GM18907 (cell line): Measurements from ENCODE around the gene TWF1.
A peak's percentile ranks its signal among the peaks of the same experiment; 100 is the strongest.
"Not testable (repeated sequence)": the region's sequence is repeated elsewhere in the genome, so short reads cannot be mapped to it uniquely, and the experiment has no call there.

ENCODE experiments used
- ATAC-seq: cut with Tn5 transposase; IDR thresholded peaks from one replicate; pipeline ENCODE4 v1.9.1; 2021; ENCODE audit warnings: mild to moderate bottlenecking, moderate library complexity; ENCODE audit not compliant: unreplicated experiment

Gene TWF1

GRCh38 chr12:43806737-43807072 is 588 bp upstream of the TWF1 start:
- no peak for ATAC-seq

DNA sequence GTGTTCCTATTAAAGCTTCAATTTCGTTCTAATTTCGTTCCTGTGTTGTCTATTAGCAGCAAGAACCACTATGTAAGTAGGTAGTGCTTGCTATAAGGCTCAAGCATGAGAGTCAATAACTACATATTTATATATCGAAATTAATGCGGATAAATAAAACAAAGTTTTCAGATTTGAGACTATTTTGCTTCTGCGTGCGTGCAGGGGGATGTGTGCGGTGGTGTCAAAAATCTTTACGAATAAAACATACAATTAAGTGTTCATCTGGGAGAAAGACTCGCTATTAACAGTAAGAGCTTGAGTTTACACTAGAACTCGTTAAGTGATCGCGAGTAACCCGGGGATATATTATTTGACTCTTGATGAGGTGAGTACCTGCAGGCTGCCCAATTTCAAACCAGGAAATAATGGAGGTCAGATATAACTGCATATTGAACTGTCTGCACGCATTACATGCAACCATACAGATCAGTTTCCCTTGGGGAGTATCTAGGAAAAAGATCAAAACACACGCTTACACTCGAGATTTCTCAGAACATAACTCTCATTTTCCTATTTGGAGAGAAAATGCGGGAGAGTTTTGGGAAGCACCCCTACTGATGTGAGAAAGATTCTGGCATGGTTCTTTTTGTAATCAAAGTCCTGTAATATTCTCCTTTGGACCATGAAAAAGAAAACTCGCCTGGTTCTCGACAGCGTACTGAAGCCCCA is 813 bp downstream of the TWF1 start:
- peak; percentile 22 for ATAC-seq

DNA sequence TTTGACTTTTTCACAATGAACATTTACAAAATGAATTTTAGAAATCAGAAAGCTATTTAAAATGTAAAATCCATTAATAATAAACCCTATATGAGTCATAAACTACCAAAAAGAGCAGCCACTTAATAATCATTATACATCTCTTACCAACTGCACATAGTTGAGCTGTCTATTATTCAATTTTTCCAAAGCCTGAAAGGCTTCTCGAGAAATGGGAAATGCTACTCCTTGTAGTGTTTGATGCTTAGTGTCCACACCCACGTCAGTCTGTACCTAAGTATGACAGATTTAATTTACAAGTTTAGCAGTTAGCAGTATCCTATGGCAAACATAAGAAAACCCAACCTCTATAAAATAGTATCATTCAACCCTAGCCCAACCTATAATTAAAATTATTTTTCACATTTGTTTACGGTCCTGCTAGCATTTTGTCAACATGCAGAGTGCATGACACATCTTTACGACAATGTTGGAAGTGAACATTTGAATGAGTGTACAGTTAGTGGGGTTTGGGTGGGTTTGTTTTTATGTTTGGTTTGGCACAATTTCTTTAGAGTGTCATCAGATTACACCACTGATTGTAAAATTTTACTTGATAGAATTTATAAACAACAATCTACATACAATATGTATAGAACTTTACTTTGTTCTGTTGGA is 8.4 kb downstream of the TWF1 start:
- no peak for ATAC-seq

GRCh38 chr12:43795716-43796280 is 10.3 kb downstream of the TWF1 start:
- ATAC-seq, result no peak

DNA sequence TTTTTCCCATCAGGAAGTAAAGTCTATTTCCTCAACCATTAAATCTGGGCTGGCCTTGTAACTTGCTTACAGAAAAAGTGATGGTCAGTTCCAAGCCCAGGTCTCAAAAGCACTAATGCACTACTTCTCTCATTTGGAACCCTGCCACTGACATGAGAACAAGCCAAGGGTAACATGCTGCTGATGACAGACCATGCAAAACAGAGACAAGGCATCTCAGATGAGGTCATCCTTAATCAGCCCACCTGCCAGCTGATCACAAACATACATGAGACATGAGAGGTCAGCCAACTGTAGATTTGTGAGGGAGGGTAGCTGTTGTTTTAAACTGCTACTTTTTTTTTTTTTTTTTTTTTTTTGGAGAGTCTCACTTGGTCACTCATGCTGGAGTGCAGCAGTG is 16.2 kb downstream of the TWF1 start:
- ATAC-seq, result no peak

DNA sequence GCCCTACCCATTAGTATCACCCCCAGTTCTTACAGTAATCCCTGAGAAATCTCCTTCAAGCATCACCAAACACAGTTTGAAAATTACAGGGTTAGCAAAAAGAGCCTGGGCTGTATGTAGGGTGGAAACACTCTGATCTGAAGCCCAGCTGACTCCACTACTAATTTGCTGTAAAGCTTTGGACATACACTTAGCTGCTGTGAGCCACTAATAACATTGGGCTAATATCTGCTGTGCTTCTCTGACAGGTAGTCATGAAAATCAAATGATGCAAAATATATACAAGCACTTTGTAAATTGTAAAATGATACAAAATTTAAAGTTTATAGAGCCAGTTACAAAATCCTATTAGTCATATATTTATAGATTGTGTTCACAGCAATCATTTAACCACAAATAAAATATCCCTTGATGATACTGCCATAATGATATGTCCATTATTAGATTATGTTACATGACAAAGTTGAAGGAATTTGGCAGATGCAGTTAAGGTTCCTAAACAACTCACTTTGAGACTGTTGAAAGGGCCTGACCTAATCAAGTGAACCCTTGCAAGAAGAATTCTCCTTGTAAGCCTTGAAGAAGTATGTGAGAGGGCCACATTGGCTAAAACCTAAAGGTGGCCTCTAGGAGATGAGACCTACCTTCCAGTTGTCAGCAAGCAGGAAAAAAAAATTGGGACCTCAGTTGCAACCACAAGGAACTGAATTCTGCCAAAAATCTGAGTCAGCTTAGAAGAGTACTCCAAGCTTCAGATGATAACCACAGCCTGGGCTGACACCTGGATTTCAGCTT is 19.0 kb downstream of the TWF1 start:
- no peak for ATAC-seq

GRCh38 chr12:43776498-43776897 is 29.6 kb downstream of the TWF1 start:
- no peak for ATAC-seq

DNA sequence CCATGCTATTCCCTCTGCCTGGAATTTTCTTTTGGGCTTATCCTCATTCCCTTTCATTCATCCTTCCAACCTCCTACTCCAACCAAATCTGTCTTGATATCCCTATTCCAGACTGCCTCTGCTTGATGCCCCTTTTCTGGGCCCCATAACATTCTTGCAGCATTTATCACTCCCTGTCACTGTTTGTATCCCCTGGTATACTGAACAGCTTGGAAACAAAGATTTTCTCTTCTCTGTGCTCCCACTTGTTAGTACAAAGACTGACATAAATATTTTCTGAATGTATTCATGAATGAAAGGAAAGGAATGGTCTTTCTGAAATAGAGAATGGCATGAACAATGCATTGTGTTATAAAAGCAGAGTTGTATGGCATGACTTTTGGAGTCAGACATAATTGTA is 39.8 kb downstream of the TWF1 start:
- ATAC-seq, result no peak

GRCh38 chr12:43764528-43764927 is 41.6 kb downstream of the TWF1 start:
- ATAC-seq, result no peak

DNA sequence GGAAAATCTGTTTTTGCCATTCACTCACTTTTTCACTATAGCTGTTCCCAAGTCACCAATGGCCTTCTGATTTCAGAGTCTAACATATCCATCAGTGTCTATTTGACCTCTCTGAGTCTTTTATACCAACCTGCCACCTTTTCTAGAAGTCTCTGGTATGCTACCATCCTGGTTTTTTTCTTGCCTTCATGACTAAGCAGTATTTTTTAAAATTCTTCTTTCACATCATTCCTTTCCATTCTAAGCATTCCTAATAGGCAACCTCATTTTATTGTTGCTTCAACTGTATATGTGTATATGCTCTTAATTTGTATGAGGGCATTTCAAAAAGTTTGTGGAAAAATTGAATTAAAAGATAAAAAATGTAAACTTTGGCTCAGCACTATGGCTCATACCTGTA is 42.3 kb downstream of the TWF1 start:
- ATAC-seq, result no peak

- no peak for ATAC-seq
Observed at GRCh38 chr12:43762596-43762995, 43.5 kb downstream of the TWF1 start.

DNA sequence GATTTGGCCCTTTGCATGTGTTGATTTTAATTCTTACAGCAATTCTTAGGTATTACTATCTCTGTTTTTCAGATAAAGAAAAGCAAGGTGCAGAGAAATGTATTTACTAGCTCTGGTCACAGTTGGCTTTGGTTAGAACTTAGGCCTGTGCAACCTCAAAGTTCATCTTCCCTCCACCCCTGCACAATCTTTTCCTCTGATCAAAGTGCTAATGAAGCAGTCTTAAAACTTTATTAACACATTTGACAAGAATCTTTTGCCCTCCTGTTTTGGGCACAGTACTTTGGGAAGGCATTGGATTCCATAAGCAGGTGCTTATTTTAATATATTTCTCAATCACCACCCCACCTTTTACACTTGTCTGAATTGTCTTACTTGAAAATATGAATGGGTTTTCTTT is 44.6 kb downstream of the TWF1 start:
- no peak for ATAC-seq

DNA sequence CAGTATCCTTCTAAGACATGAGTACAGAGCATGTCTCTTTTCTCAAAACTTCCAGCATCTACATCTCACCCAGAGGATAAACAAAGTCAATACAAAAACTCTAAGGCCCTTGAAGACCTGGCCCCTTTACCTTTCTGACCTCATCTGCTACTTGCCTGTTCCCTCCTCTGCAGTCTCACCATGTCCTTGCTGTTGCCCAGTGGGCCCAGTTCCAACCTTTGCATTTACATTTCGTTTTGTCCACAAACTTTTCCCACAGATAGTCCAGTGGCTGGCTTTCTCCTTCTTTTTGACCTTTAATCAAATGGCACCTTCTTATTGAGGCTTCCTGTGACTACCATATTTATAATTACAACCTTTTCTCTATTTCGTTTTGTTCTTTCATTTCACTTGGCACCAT is 45.7 kb downstream of the TWF1 start:
- ATAC-seq, result no peak

DNA sequence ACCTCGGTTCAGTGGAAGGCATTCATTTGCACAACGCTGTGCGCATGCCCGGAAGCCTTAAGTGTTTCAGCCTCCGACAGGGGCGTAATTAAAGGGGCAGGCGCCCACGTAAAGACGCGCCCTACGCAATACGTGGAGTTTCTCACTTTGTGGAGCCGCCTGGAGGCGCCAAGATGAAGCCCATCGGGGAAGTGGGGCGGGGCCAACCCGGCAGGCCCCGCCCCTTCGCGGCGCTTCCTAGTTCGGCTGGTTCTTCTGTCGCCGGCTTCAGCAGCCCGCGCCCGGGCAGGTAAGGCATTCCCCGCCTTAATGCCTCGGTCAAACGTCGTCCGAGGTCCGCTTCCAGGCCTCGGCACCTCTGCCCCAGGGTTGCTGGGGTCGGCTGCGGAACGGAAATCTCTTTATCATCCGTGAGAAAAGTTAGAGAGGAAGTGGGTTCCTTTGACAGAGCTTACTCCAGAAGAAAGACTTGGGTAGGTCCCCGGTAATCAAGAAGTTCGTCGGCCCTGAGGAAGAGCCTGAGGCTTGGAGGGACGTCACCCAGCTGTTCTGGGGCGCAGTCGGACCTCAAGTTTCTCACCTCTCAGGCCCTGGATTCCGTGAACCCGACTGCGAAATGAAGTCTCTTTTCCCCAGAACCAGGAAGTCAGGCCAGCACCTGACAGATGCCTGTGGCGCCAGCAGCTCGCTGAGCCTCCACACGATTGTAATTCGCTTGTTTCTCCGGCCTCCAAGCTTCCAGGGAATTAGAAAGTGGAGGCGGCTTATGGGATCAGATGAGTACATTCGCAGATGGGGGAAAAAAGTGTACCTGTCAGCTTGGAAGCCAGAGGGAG is 47.2 kb downstream of the TWF1 start, which contains the start of the genes IRAK4 and PUS7L:
Gene IRAK4, plus strand, starts transcription at position 224 of the 836 bp plus-strand sequence. CDS start 9,161 bp downstream, outside the sequence.
Gene PUS7L, minus strand, starts transcription at position 63 of the 836 bp plus-strand sequence. CDS start 3,545 bp downstream, outside the sequence.
- ATAC-seq, result peak; percentile 98

GRCh38 chr12:43758247-43758727 is 47.8 kb downstream of the TWF1 start:
- ATAC-seq, result no peak

DNA sequence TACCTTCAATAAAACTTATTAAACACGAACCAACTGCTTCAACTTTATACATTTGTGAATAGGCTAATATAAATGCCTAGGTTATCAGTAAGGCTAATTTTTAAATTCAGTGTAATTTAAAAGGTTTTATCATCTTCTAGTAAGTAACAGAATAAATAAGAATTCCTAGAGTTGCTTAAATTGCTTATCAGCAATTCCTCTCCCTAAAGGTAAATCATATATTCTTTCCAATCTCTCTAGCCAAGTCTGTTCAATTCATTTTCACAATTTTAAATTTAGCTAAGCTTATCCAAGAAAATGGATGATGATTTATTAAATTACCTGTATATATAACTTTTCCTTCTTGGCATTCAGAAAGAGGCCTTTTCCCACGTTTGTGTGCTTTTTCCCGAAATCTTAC is 52.1 kb downstream of the TWF1 start:
- no peak for ATAC-seq

DNA sequence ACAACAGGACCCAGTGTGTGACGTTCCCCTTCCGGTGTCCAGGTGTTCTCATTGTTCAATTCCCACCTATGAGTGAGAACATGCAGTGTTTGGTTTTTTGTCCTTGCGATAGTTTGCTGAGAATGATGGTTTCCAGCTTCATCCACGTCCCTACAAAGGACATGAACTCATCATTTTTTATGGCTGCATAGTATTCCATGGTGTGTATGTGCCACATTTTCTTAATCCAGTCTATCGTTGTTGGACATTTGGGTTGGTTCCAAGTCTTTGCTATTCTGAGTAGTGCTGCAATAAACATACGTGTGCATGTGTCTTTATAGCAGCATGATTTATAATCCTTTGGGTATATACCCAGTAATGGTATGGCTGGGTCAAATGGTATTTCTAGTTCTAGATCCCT is 54.8 kb downstream of the TWF1 start:
- ATAC-seq, result not testable (repeated sequence)

DNA sequence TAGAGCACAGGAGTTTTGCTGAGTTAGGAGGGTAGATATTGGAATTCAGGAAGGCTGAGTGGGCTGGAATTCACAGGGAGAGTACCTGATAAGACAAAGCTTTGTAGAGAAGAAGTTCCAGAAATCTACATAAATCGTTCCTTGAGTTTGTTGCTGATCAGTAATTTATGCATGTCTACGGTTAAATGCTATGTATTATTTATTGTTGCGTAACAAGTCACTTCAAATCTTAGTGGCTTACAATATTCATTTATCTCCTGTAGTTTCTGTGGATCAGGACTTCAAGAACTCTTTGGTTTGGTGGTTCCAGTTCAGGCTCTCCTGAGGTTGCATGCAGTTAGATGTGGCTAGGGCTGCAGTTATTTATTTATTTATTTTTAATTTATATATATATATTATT is 55.3 kb downstream of the TWF1 start:
- ATAC-seq, result no peak

DNA sequence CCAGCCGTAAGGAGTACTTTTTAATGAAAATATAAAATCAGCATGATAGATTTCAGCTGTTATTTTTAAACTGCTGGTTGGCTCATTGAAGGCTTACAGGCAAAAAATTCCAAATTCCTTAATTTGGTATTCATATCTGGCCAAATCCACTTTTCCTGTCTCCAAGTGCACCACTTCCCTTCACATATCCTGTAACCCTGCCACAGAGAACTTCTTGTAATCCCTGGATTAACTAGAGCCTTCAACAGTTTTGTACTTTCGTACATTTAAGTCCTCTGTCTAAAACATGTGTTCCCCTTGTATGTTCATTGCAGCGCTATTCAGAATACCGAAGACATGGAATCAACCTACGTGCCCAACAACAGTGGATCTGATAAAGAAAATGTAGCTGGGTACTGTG is 57.1 kb downstream of the TWF1 start:
- ATAC-seq, result no peak

GRCh38 chr12:43744826-43745225 is 61.3 kb downstream of the TWF1 start:
- no peak for ATAC-seq
